GM12878 (cell line): Measurements from ENCODE around the gene SMAD9. TPM values are rescaled to one million over a fixed set of nuclear protein-coding genes. Genes with fewer than 3 reads are reported as not detected.

Experiments used
- ATAC-seq: fragments of 200-7000 bp; cut with Tn5 transposase; 3 replicates; pipeline ENCODE4 v1.9.1; 2020; ENCODE audit warnings: mild to moderate bottlenecking, moderate library complexity
- BruUV-seq: library from RNA; stranded (reverse); fragments of 400-500 nt; replicated peaks from 2 replicates; lab custom pipeline; 2021; lab: Mats Ljungman, UMichigan
- CTCF ChIA-PET: fragments of 300-600 bp; sonication (Branson Sonifier 250); formaldehyde crosslinking; extraction: SDS; loops from one replicate; lab custom pipeline; 2021; ENCODE audit warnings: inconsistent platforms; lab: Yijun Ruan, JAX
- POLR2A ChIA-PET: fragments of 350-600 bp; formaldehyde crosslinking; extraction: SDS; loops from one replicate; lab custom pipeline; 2021; ENCODE audit warnings: inconsistent platforms; lab: Charles Lee
- RAD21 ChIA-PET: fragments of 300-600 bp; sonication (Branson Sonifier 250); formaldehyde crosslinking; loops from one replicate; lab custom pipeline; 2023; ENCODE audit warnings: antibody characterized with exemption; ENCODE audit not compliant: unreplicated experiment; lab: Charles Lee
- SMC1A ChIA-PET: fragments of 300-600 bp; sonication (Branson Sonifier 250); formaldehyde crosslinking; loops from one replicate; lab custom pipeline; 2023; ENCODE audit not compliant: unreplicated experiment, uncharacterized antibody; lab: Charles Lee
- DNase-seq: peaks from one replicate; pipeline ENCODE4 v3.0.0-alpha.2; 2011; ENCODE audit warnings: low read depth, low spot score
- FAIRE-seq: peaks from 3 replicates; lab custom pipeline; 2011; peaks lifted over from hg19 to GRCh38; lab: Jason Lieb, UNC
- H2AFZ ChIP-seq: 2 replicates; pipeline ENCODE4 v1.6.0; 2011; ENCODE audit warnings: low read depth, low read length, control low read depth; ENCODE audit not compliant: control insufficient read depth
- H3K27ac ChIP-seq: 2 replicates; pipeline ENCODE4 v1.5.1; 2011; ENCODE audit warnings: control low read depth; ENCODE audit not compliant: control insufficient read depth, insufficient read depth
- H3K27me3 ChIP-seq, 2 experiments: replicated peaks in 1 of 2; 2 replicates each; pipeline versions ENCODE4 v1.6.0 to v1.6.1; 2011; ENCODE audit warnings: low read length in 1 of 2; ENCODE audit not compliant: control insufficient read depth in 2 of 2, insufficient read depth in 2 of 2
- H3K36me3 ChIP-seq, 2 experiments: 2 replicates each; pipeline ENCODE4 v1.5.1; 2011; ENCODE audit warnings: low read length in 1 of 2; ENCODE audit not compliant: control insufficient read depth in 2 of 2, insufficient read depth in 2 of 2
- H3K4me1 ChIP-seq: 2 replicates; pipeline ENCODE4 v1.6.1; 2011; ENCODE audit warnings: mild to moderate bottlenecking, low read length, moderate library complexity, mixed read lengths; ENCODE audit not compliant: control insufficient read depth, insufficient read depth
- H3K4me2 ChIP-seq: 2 replicates; pipeline ENCODE4 v1.6.0; 2011; ENCODE audit warnings: control low read depth; ENCODE audit not compliant: control insufficient read depth, insufficient read depth
- H3K4me3 ChIP-seq: fragments of 200-600 bp; sonication (generic); 2 replicates; pipeline ENCODE4 v1.5.1; 2016
- H3K79me2 ChIP-seq: 2 replicates; pipeline ENCODE4 v1.6.0; 2011; ENCODE audit warnings: low read length; ENCODE audit not compliant: control insufficient read depth, insufficient read depth
- H3K9ac ChIP-seq: 2 replicates; pipeline ENCODE4 v1.8.0; 2011; ENCODE audit warnings: low read length, control low read depth, mixed read lengths; ENCODE audit not compliant: control insufficient read depth, insufficient read depth
- H3K9me3 ChIP-seq: replicated peaks from 3 replicates; pipeline ENCODE4 v1.5.1; 2011; ENCODE audit warnings: mild to moderate bottlenecking, low read length; ENCODE audit not compliant: control insufficient read depth, insufficient read depth
- H4K20me1 ChIP-seq: 2 replicates; pipeline ENCODE4 v1.6.0; 2011; ENCODE audit not compliant: control insufficient read depth, insufficient read depth
- ATF7 ChIP-seq: fragments of 450-650 bp; IDR thresholded peaks from 2 replicates; pipeline ENCODE4 v1.6.1; 2016; ENCODE audit warnings: low read depth, mild to moderate bottlenecking
- CBX3 ChIP-seq: fragments of 200-600 bp; sonication (generic); IDR thresholded peaks from 2 replicates; pipeline ENCODE4 v1.6.1; 2016; ENCODE audit warnings: low read depth, borderline replicate concordance
- FOS ChIP-seq: IDR thresholded peaks from 3 replicates; pipeline ENCODE4 v1.6.1; 2011; ENCODE audit warnings: borderline replicate concordance; ENCODE audit not compliant: insufficient read length; ENCODE audit errors: extremely low read depth
- IRF5 ChIP-seq: fragments of 450-650 bp; IDR thresholded peaks from 2 replicates; pipeline ENCODE4 v1.6.1; 2017; ENCODE audit warnings: borderline replicate concordance
- LARP7 ChIP-seq: fragments of 450-650 bp; IDR thresholded peaks from 2 replicates; pipeline ENCODE4 v1.6.1; 2017; ENCODE audit warnings: mild to moderate bottlenecking
- POLR2AphosphoS2 ChIP-seq: IDR thresholded peaks from 2 replicates; pipeline ENCODE4 v1.6.1; 2011; ENCODE audit warnings: low read depth, mild to moderate bottlenecking, low read length, improper control_type of control experiment, moderate library complexity
- RAD51 ChIP-seq: fragments of 450-650 bp; IDR thresholded peaks from 2 replicates; pipeline ENCODE4 v1.6.1; 2016; ENCODE audit warnings: moderate library complexity, mild to moderate bottlenecking, inconsistent platforms
- RELB ChIP-seq: fragments of 450-650 bp; IDR thresholded peaks from 2 replicates; pipeline ENCODE4 v1.6.1; 2017; ENCODE audit warnings: low read depth, mild to moderate bottlenecking, moderate library complexity
- SUPT20H ChIP-seq: IDR thresholded peaks from 2 replicates; pipeline ENCODE4 v1.6.1; 2011; ENCODE audit warnings: low read depth, mild to moderate bottlenecking, low read length, moderate library complexity, borderline replicate concordance; ENCODE audit not compliant: control insufficient read depth
- TARDBP ChIP-seq: IDR thresholded peaks from 2 replicates; pipeline ENCODE4 v1.6.1; 2016; ENCODE audit warnings: borderline replicate concordance
- ZBED1 ChIP-seq: IDR thresholded peaks from 2 replicates; pipeline ENCODE4 v1.6.1; 2016; ENCODE audit warnings: borderline replicate concordance
- ZNF274 ChIP-seq: IDR thresholded peaks from one replicate; pipeline ENCODE4 v1.8.0; 2011; ENCODE audit not compliant: insufficient read length, insufficient read depth
- WGBS: methylation state at CpG from one replicate; pipeline ENCODE4 v1.1.6; 2016; ENCODE audit warnings: low lambda C conversion rate; ENCODE audit not compliant: insufficient replicate concordance, insufficient coverage; ENCODE audit errors: missing lambda C conversion rate; 5-methylcytosine and 5-hydroxymethylcytosine counted together
- in situ Hi-C: fragments of 300-500 bp; cut with MboI; formaldehyde crosslinking; loops from 9 replicates; pipeline ENCODE4 v1.14.3; 2018; ENCODE audit warnings: mixed read lengths
- intact Hi-C: fragments of 100-400 bp; cut with micrococcal nuclease; formaldehyde crosslinking; loops from one replicate; pipeline ENCODE4 v1.14.2; 2022; ENCODE audit not compliant: unreplicated experiment
- polyA plus RNA-seq, 11 experiments: library from polyadenylated mRNA; depleted of rRNA in 4 of 11; unstranded in 6 of 11; stranded (reverse) in 5 of 11; fragments of >200 nt; fragmentation: Nextera tagmentation in 4 of 11; fragmentation: Illumina TruSeq in 1 of 11; extraction: Ambion mirVana in 4 of 11; extraction: Trizol in 1 of 11; gene quantifications; 1 replicate in 1 of 11; 2 replicates in 10 of 11; pipeline versions ENCODE4 v1.2.1 to v1.2.3, GENCODE V29; 2011 to 2016; ENCODE audit warnings: inconsistent platforms in 2 of 11, missing spikeins in 2 of 11, low read depth in 1 of 11
- total RNA-seq, 4 experiments: library from RNA; depleted of rRNA in 3 of 4; stranded (reverse); fragments of >200 nt in 3 of 4; fragmentation: Illumina TruSeq in 1 of 4; extraction: Trizol in 1 of 4; gene quantifications; 2 replicates each; pipeline versions ENCODE4 v1.2.1 to v1.2.3, GENCODE V29; 2013 to 2021
- TF ChIP-seq, protein P1 (sequence below): fragments of 150-350 bp; IDR thresholded peaks from 2 replicates; pipeline ENCODE4 v1.6.1; 2016; ENCODE audit warnings: low read depth, low read length
- TF ChIP-seq, protein P2 (sequence below): IDR thresholded peaks from 2 replicates; pipeline ENCODE4 v1.6.1; 2011; ENCODE audit warnings: borderline replicate concordance, low read depth, mild to moderate bottlenecking, moderate library complexity, low read length; ENCODE audit not compliant: insufficient read depth, poor library complexity, severe bottlenecking

Gene SMAD9
- total and polyA plus RNA-seq, 10 of the 15 experiments (the other 5 are each of a cell fraction or from before 2014, with no cell fraction given) = 0.22 to 0.69 (median 0.42) TPM; not detected in 6

DNA sequence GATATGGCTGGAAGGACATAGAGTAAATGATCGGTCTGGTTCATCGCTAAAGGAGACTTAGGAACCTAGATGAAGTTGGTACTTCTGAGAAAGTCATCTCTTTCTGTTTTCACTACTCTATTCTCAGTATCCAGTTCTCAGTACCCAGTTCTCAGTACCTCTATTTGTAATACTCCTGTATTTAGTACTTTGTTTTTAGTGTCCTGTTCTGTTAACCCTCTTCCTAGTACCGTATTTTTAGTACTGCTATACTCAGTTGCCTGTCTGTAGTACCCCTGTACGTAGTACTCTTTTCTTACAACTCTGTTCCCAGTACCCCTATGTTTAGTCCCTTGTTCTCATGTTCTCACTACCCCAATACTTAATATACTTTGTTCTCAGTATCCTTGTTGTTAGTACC is 99.8 kb downstream of the SMAD9 start:
- Histone ChIP-seq H3K36me3 (no peaks in the 10 kb centered on the region), H3K9me3 (no peaks in the 10 kb centered on the region), H3K27ac (peak overlapping the region; percentile 54; the same call in 1 of the 2 replicates), H3K9ac (no peak overlapping the region), H3K27me3 (no peaks in the 10 kb centered on the region), H4K20me1 (no peaks in the 10 kb centered on the region), H3K4me3 (peak overlapping the region; percentile 64), H2AFZ (no peak overlapping the region), H3K4me1 (no peaks in the 10 kb centered on the region; the same call in 1 of the 2 replicates), H3K4me2 (peak overlapping the region; percentile 70), H3K79me2 (peaks cover 40% of the 10 kb centered on the region)
- SMC1A ChIA-PET = interaction anchor here (0.7 to 0.8 kb wide), 2 partner anchors 29 to 380 kb away, joined by 3 read pairs; no protein-coding TSS in a partner anchor
- WGBS = 1% methylated on average over 4 of the region's 4 CpGs
- BruUV-seq = no TSS peak
- CTCF ChIA-PET = no interaction called here
- POLR2A ChIA-PET = interaction anchor here (0.6 kb wide), 1 partner anchor 26 kb away, joined by 3 read pairs; no protein-coding TSS in a partner anchor
- DNase-seq (peak; percentile 26), ATAC-seq (peak; percentile 60), FAIRE-seq (peak; percentile 88)
- RAD21 ChIA-PET = no interaction called here
- in situ Hi-C loops (loop anchor here (5.0 kb wide), 1 partner anchor 242 kb away; no protein-coding TSS in a partner anchor), intact Hi-C loops (loop anchor here (5.0 kb wide), 1 partner anchor 473 kb away; the partner anchor contains the start of gene SPART)
- TF ChIP-seq IRF5 (no peak), ZNF274 (no peak), RELB (peak; percentile 77), TARDBP (no peak), SUPT20H (no peak), ZBED1 (no peak), FOS (no peak), RAD51 (no peak), CBX3 (no peak), POLR2AphosphoS2 (no peak), ATF7 (no peak), LARP7 (no peak)
- TF ChIP-seq, protein P1, sequence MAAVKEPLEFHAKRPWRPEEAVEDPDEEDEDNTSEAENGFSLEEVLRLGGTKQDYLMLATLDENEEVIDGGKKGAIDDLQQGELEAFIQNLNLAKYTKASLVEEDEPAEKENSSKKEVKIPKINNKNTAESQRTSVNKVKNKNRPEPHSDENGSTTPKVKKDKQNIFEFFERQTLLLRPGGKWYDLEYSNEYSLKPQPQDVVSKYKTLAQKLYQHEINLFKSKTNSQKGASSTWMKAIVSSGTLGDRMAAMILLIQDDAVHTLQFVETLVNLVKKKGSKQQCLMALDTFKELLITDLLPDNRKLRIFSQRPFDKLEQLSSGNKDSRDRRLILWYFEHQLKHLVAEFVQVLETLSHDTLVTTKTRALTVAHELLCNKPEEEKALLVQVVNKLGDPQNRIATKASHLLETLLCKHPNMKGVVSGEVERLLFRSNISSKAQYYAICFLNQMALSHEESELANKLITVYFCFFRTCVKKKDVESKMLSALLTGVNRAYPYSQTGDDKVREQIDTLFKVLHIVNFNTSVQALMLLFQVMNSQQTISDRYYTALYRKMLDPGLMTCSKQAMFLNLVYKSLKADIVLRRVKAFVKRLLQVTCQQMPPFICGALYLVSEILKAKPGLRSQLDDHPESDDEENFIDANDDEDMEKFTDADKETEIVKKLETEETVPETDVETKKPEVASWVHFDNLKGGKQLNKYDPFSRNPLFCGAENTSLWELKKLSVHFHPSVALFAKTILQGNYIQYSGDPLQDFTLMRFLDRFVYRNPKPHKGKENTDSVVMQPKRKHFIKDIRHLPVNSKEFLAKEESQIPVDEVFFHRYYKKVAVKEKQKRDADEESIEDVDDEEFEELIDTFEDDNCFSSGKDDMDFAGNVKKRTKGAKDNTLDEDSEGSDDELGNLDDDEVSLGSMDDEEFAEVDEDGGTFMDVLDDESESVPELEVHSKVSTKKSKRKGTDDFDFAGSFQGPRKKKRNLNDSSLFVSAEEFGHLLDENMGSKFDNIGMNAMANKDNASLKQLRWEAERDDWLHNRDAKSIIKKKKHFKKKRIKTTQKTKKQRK = no peak
- TF ChIP-seq, protein P2, sequence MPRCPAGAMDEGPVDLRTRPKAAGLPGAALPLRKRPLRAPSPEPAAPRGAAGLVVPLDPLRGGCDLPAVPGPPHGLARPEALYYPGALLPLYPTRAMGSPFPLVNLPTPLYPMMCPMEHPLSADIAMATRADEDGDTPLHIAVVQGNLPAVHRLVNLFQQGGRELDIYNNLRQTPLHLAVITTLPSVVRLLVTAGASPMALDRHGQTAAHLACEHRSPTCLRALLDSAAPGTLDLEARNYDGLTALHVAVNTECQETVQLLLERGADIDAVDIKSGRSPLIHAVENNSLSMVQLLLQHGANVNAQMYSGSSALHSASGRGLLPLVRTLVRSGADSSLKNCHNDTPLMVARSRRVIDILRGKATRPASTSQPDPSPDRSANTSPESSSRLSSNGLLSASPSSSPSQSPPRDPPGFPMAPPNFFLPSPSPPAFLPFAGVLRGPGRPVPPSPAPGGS = no peak
